AG04449 (cell line): Measurements from ENCODE around the gene GOLGA3.

Experiments
- CTCF ChIA-PET: fragments of 350-600 bp; formaldehyde crosslinking; extraction: SDS; loops from one replicate; lab custom pipeline; 2021; ENCODE audit warnings: antibody characterized with exemption; lab: Yijun Ruan, JAX
- POLR2A ChIA-PET: fragments of 400-600, 350-600 bp; formaldehyde crosslinking; extraction: SDS; loops from one replicate; lab custom pipeline; 2020; ENCODE audit warnings: antibody characterized with exemption, inconsistent platforms; lab: Yijun Ruan, JAX
- DNase-seq: peaks from one replicate; pipeline ENCODE4 v3.0.0-alpha.2; 2010; ENCODE audit warnings: low read depth, low spot score
- H3K4me3 ChIP-seq: 2 replicates; pipeline ENCODE4 v1.5.1; 2011; ENCODE audit warnings: low read depth, mild to moderate bottlenecking, control low read depth, low read length
- TF ChIP-seq, protein P1 (sequence below): IDR thresholded peaks from one replicate; pipeline ENCODE4 v1.5.1; 2011; ENCODE audit warnings: mild to moderate bottlenecking, moderate library complexity, low read length, control low read depth, inconsistent platforms; ENCODE audit not compliant: insufficient read depth; ENCODE audit errors: missing control alignments

The GOLGA3 gene

GRCh38 chr12:132774646-132775275 lies 53.9 kb downstream of the GOLGA3 start:
- no peak overlapping the region for H3K4me3 ChIP-seq
- POLR2A ChIA-PET = interaction anchor here (0.9 kb wide), 1 partner anchor 54 kb away, joined by 3 read pairs; the partner anchor contains the start of gene GOLGA3
- DNase-seq = no peak
- CTCF ChIA-PET = interaction anchor here (0.8 to 1.7 kb wide), 2 partner anchors 10 to 14 kb away, joined by 3 to 5 read pairs; no protein-coding TSS in a partner anchor
- TF ChIP-seq, protein P1, sequence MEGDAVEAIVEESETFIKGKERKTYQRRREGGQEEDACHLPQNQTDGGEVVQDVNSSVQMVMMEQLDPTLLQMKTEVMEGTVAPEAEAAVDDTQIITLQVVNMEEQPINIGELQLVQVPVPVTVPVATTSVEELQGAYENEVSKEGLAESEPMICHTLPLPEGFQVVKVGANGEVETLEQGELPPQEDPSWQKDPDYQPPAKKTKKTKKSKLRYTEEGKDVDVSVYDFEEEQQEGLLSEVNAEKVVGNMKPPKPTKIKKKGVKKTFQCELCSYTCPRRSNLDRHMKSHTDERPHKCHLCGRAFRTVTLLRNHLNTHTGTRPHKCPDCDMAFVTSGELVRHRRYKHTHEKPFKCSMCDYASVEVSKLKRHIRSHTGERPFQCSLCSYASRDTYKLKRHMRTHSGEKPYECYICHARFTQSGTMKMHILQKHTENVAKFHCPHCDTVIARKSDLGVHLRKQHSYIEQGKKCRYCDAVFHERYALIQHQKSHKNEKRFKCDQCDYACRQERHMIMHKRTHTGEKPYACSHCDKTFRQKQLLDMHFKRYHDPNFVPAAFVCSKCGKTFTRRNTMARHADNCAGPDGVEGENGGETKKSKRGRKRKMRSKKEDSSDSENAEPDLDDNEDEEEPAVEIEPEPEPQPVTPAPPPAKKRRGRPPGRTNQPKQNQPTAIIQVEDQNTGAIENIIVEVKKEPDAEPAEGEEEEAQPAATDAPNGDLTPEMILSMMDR = no peak

DNA sequence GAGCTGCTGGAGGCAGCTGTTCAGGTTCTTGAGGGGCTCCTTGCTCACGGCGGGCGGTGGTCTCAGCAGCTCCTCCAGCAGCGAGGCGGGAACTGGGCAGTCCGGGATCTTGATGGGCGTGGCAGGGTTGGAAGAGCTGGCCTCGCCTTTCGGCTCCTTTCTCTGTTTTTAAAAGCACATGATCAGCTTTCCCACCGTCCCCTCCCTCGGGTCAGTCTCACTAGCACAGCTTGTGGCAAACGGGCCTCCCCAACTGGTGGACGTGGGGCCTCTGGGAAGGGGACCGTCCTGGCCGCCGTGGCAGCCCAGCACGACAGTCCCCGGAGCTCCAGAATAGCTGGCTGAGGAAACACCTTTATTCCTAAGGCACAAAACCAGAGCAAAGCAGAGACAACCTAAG lies 54.5 kb downstream of the GOLGA3 start:
- ChIA-PET CTCF (interaction anchor here (0.8 to 1.7 kb wide), 2 partner anchors 9 to 14 kb away, joined by 3 to 5 read pairs; no protein-coding TSS in a partner anchor), POLR2A (no interaction called here)
- TF ChIP-seq, protein P1 = no peak
- DNase-seq = no peak
- no peak overlapping the region for H3K4me3 ChIP-seq

DNA sequence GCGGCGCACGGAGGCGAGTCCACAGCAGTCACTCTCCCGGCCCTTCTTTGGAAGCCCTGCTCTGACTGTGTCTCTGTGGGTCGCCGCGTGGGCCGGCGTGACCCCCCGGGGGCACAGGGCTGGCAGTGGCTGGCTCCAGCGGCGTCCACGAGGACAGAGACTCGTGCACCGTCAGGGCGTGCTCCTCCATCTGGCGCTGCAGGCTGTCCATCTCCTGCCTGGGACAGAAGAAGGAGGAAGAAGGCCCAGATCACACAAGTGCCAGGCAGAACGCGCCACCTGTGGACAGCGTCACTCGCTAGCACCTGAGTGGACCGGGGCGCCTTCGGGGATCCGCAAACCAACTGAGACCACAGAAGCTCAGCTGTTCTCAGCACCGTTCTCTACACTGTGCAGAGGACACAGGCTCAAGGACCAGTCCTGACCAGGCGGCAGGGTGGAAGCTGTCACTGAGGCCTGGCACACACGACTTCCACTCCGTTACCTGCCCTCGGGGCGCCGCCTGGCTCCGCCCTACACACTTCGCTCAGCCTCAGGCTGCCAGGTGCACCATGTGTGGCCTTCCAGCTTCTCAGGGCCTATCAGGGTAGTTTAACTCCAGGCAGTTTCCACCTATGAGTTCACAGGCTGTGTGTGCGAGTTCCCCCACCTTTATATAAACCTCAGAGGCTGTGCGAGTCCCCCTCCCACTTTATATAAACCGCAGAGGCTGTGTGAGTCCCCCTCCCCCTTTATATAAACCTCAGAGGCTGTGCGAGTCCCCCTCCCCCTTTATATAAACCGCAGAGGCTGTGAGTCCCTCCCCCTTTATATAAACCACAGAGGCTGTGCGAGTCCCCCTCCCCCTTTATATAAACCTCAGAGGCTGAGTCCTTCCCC lies 55.4 kb downstream of the GOLGA3 start:
- no peak overlapping the region for H3K4me3 ChIP-seq
- CTCF ChIA-PET = interaction anchor here (0.9 to 1.7 kb wide), 2 partner anchors 9 to 11 kb away, joined by 4 to 5 read pairs; no protein-coding TSS in a partner anchor
- DNase-seq = no peak
- TF ChIP-seq, protein P1 = no peak
- POLR2A ChIA-PET = no interaction called here

DNA sequence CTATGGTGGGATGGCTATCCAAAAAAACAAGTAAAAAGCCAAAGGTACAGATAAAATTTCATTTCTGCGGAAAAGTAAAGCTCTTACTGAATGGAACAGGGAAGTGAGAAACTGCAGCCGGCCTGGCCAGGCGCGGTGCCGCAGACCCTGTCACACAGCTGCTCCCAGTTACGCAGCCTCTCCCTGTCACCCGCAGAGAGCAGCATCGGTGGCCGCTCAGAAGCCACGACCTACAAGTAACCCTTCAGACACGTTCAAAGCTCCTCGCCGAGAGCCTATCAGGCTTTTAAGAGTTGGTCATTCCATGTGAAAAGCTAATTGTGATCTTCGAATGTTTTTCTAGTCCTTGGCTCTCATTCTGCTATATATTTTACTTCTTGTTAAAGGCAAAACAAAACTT lies 56.1 kb downstream of the GOLGA3 start:
- TF ChIP-seq, protein P1 = no peak
- DNase-seq = no peak
- no peak overlapping the region for H3K4me3 ChIP-seq
- CTCF ChIA-PET = no interaction called here
- POLR2A ChIA-PET = no interaction called here

DNA sequence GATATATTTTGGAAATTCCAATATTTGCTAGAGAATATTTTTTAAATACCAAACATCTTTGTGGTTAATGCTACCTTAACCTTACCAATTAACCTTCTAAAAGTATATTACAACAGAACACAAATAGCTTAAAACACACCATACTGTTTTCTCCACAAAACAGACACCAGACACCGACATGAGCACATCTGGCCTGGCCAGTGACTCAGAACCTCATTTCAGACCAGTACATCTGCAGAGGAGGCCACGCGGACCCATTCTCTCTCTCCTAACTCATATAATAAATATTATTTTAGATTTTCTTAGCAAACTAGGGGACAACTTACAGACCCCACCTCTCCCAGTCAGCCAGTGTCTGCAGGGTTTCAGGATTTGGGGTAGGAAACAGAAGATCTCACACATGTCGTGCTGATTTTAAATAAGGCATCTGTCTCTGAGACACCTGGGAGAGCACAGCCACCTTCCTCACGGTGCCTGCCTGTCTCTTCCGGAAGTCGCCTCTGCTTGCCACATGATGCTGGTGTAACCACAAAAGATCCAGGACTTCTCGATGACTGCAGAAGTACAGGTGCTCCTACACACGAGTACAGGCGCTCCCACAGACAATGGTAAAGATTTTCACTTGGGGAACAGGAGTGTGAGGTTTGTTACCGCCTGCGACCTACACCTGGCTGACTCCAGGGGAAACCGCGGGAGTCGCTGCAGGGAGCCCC lies 57.4 kb downstream of the GOLGA3 start:
- TF ChIP-seq, protein P1 = no peak
- CTCF ChIA-PET = no interaction called here
- no peak for DNase-seq
- no peak overlapping the region for H3K4me3 ChIP-seq
- POLR2A ChIA-PET = no interaction called here
